Kasumi-1 (cell line): ENCODE data around the gene SPATA19.

Experiments used
- DNase-seq, 2 experiments: peaks; one replicate each; lab custom pipeline; 2025; lab: John Stamatoyannopoulos, UW

Gene SPATA19

GRCh38 chr11:133835593-133836548, 9.4 kb downstream of the SPATA19 start:
- no peak for DNase-seq

- DNase-seq, result peak; percentile 43 to 64
These were observed 10.4 kb downstream of the SPATA19 start for GRCh38 chr11:133834682-133835592.

- DNase-seq, result no peak
These were observed 11.2 kb downstream of the SPATA19 start for GRCh38 chr11:133833898-133834681.

- DNase-seq, result no peak
These were observed 12.1 kb downstream of the SPATA19 start for GRCh38 chr11:133832991-133833897.

- DNase-seq, result no peak
These were observed 13.0 kb downstream of the SPATA19 start for GRCh38 chr11:133832096-133832990.

- no peak for DNase-seq
These were observed 14.1 kb downstream of the SPATA19 start for GRCh38 chr11:133830931-133831907.

GRCh38 chr11:133829566-133829965, 15.7 kb downstream of the SPATA19 start:
- no peak for DNase-seq

GRCh38 chr11:133828871-133829270, 16.4 kb downstream of the SPATA19 start:
- DNase-seq, result no peak

GRCh38 chr11:133827556-133827955, 17.8 kb downstream of the SPATA19 start:
- no peak for DNase-seq

GRCh38 chr11:133826866-133827265, 18.4 kb downstream of the SPATA19 start:
- no peak for DNase-seq

- no peak for DNase-seq
These were observed 19.6 kb downstream of the SPATA19 start for GRCh38 chr11:133825666-133826065.

- no peak for DNase-seq
These were observed 20.2 kb downstream of the SPATA19 start for GRCh38 chr11:133825156-133825555.

GRCh38 chr11:133824593-133824992, 20.7 kb downstream of the SPATA19 start:
- DNase-seq, result no peak

GRCh38 chr11:133823614-133824013, 21.7 kb downstream of the SPATA19 start:
- DNase-seq, result no peak

GRCh38 chr11:133823211-133823610, 22.1 kb downstream of the SPATA19 start:
- no peak for DNase-seq

GRCh38 chr11:133821776-133822175, 23.5 kb downstream of the SPATA19 start:
- peak in 1 of 2 experiments; percentile 0 for DNase-seq

GRCh38 chr11:133819746-133820315, 25.5 kb downstream of the SPATA19 start:
- DNase-seq, result no peak

- DNase-seq, result no peak
These were observed 26.2 kb downstream of the SPATA19 start for GRCh38 chr11:133819114-133819513.
